Progenitor cell of endocrine pancreas (in vitro differentiated cells): Measurements from ENCODE around the gene POLA1. TPM values are rescaled to one million over a fixed set of nuclear protein-coding genes. Genes with fewer than 3 reads are reported as not detected.

ENCODE experiments used
- DNase-seq: peaks from one replicate; pipeline ENCODE4 v3.0.0; 2021; ENCODE audit warnings: low spot score; ENCODE audit not compliant: unreplicated experiment
- H3K27ac Mint-ChIP-seq: 2 replicates; pipeline ENCODE4 v1.8.0; 2021; ENCODE audit warnings: mild to moderate bottlenecking, moderate library complexity, mixed read lengths
- H3K27me3 Mint-ChIP-seq: 2 replicates; pipeline ENCODE4 v1.8.0; 2021; ENCODE audit warnings: mixed read lengths
- H3K36me3 Mint-ChIP-seq: 2 replicates; pipeline ENCODE4 v1.8.0; 2022; ENCODE audit warnings: mixed read lengths; ENCODE audit not compliant: insufficient read depth
- H3K4me1 Mint-ChIP-seq: 2 replicates; pipeline ENCODE4 v1.8.0; 2021; ENCODE audit warnings: low read depth, mixed read lengths
- H3K4me3 Mint-ChIP-seq: 2 replicates; pipeline ENCODE4 v1.8.0; 2021; ENCODE audit warnings: low read depth, mild to moderate bottlenecking, moderate library complexity, mixed read lengths
- H3K9me3 Mint-ChIP-seq: 2 replicates; pipeline ENCODE4 v1.8.0; 2021; ENCODE audit warnings: low read depth, mixed read lengths
- CTCF ChIP-seq: fragments of 200-600 bp; sonication (generic); IDR thresholded peaks from one replicate; pipeline ENCODE4 v1.5.0; 2021; ENCODE audit warnings: antibody characterized with exemption, mild to moderate bottlenecking; ENCODE audit not compliant: unreplicated experiment
- total RNA-seq: library from RNA; stranded (reverse); gene quantifications from 2 replicates; pipeline ENCODE4 v1.2.1, GENCODE V29; 2021

The POLA1 gene
- total RNA-seq, 1 donor from 2014 or later: 44.8 TPM

GRCh38 chrX:24851289-24851688 lies 157.6 kb downstream of the POLA1 start:
- Mint-ChIP-seq H3K27ac (no peak overlapping the region), H3K4me3 (no peak overlapping the region), H3K36me3 (peaks cover 17% of the 10 kb centered on the region), H3K9me3 (no peaks in the 10 kb centered on the region), H3K27me3 (no peaks in the 10 kb centered on the region), H3K4me1 (peaks cover 4% of the 10 kb centered on the region)
- DNase-seq: no peak
- no peak for TF ChIP-seq CTCF

GRCh38 chrX:24851780-24852179 lies 158.1 kb downstream of the POLA1 start:
- Mint-ChIP-seq H3K27ac (no peak overlapping the region), H3K4me3 (no peak overlapping the region), H3K4me1 (peaks cover 2% of the 10 kb centered on the region), H3K27me3 (no peaks in the 10 kb centered on the region), H3K36me3 (peaks cover 17% of the 10 kb centered on the region), H3K9me3 (no peaks in the 10 kb centered on the region)
- TF ChIP-seq CTCF: no peak
- DNase-seq: no peak

GRCh38 chrX:24858004-24858746 lies 164.5 kb downstream of the POLA1 start:
- TF ChIP-seq CTCF: no peak
- Mint-ChIP-seq H3K36me3 (peaks cover 4% of the 10 kb centered on the region), H3K27me3 (no peaks in the 10 kb centered on the region), H3K27ac (no peak overlapping the region), H3K4me3 (no peak overlapping the region), H3K4me1 (peaks cover 12% of the 10 kb centered on the region), H3K9me3 (no peaks in the 10 kb centered on the region)
- no peak for DNase-seq

GRCh38 chrX:24859211-24859841 lies 165.6 kb downstream of the POLA1 start:
- Mint-ChIP-seq H3K4me3 (no peak overlapping the region), H3K4me1 (peaks cover 15% of the 10 kb centered on the region), H3K9me3 (no peaks in the 10 kb centered on the region), H3K27ac (peak overlapping the region; percentile 27), H3K36me3 (peaks cover 5% of the 10 kb centered on the region), H3K27me3 (no peaks in the 10 kb centered on the region)
- no peak for DNase-seq
- no peak for TF ChIP-seq CTCF

- H3K36me3 Mint-ChIP-seq: peaks cover 2% of the 10 kb centered on the region
- H3K9me3 Mint-ChIP-seq: no peaks in the 10 kb centered on the region
- TF ChIP-seq CTCF: no peak
- DNase-seq: no peak
- H3K27ac Mint-ChIP-seq: no peak overlapping the region
- no peaks in the 10 kb centered on the region for H3K27me3 Mint-ChIP-seq
- H3K4me3 Mint-ChIP-seq: no peak overlapping the region
- peaks cover 15% of the 10 kb centered on the region for H3K4me1 Mint-ChIP-seq
Measured at GRCh38 chrX:24860140-24860539, 166.4 kb downstream of the POLA1 start.
